ENCODE data around the gene GRID1.

GRCh38 chr10:85614566-85614965 is 752.0 kb downstream of the GRID1 start:
- TF ChIP-seq CTCF (IDR thresholded peaks at IDR 0.05; ENCODE audit: low read length) (no peak), EZH2phosphoT487 (IDR thresholded peaks at IDR 0.05; ENCODE audit: low read length) (no peak), EZH2 (optimal IDR thresholded peaks at IDR 0.05; ENCODE audit: low read depth, low read length) (no peak)
